ENCODE results near the gene KLK12. TPM values are rescaled to one million over a fixed set of nuclear protein-coding genes. Genes with fewer than 3 reads are reported as not detected.

Gene KLK12
- total RNA-seq, 4 donors from 2014 or later: 0.41 TPM; not detected in 3

- TF ChIP-seq POLR2AphosphoS5 (IDR thresholded peaks at IDR 0.05) (no peak), EP300 (IDR thresholded peaks at IDR 0.05; ENCODE audit: low read depth) (no peak), POLR2A (IDR thresholded peaks at IDR 0.05) (no peak), CTCF (IDR thresholded peaks at IDR 0.05) (no peak)
- H3K4me3 ChIP-seq: no peak overlapping the region
- H3K27ac ChIP-seq: no peak overlapping the region
- H3K4me1 ChIP-seq: no peaks in the 10 kb centered on the region
- in situ Hi-C loops (cut with MboI; ENCODE audit: low pct_ligation_motif_present in 1 of 4, low pct_unique_long_range_greater_than_20kb in 1 of 4, low sequenced_read_pairs in 3 of 4): no loop called here
- no peaks in the 10 kb centered on the region for H3K9me3 ChIP-seq
- WGBS, 2 donors (ENCODE audit: low coverage in 1 of 2): 40 to 71% methylated on average over 3 to 19 of the region's 19 CpGs
- no peaks in the 10 kb centered on the region for H3K36me3 ChIP-seq
- intact Hi-C loops (cut with DNase I; ENCODE audit: low total_unique reads): no loop called here
- H3K27me3 ChIP-seq: peaks cover 39% of the 10 kb centered on the region
- no peak for DNase-seq
Observed at GRCh38 chr19:51009061-51009891, 25.5 kb downstream of the KLK12 start.

- in situ Hi-C loops (cut with MboI; ENCODE audit: low pct_ligation_motif_present in 1 of 4, low pct_unique_long_range_greater_than_20kb in 1 of 4, low sequenced_read_pairs in 3 of 4) (no loop called here), intact Hi-C loops (cut with DNase I; ENCODE audit: low total_unique reads) (no loop called here)
- no peak overlapping the region for H3K27ac ChIP-seq
- no peak for DNase-seq
- WGBS, 2 donors (ENCODE audit: low coverage in 1 of 2): 63 to 84% methylated on average over 3 of the region's 3 CpGs
- no peak for TF ChIP-seq POLR2A (IDR thresholded peaks at IDR 0.05)
- peaks cover 42% of the 10 kb centered on the region for H3K27me3 ChIP-seq
- no peak overlapping the region for H3K4me3 ChIP-seq
- H3K9me3 ChIP-seq: no peaks in the 10 kb centered on the region
- H3K36me3 ChIP-seq: no peaks in the 10 kb centered on the region
- H3K4me1 ChIP-seq: no peaks in the 10 kb centered on the region
Observed at GRCh38 chr19:51007488-51007887, 27.3 kb downstream of the KLK12 start.

GRCh38 chr19:51006406-51006805, 28.4 kb downstream of the KLK12 start:
- no peak overlapping the region for H3K27ac ChIP-seq
- H3K36me3 ChIP-seq: no peaks in the 10 kb centered on the region
- H3K4me3 ChIP-seq: no peak overlapping the region
- in situ Hi-C loops (cut with MboI; ENCODE audit: low pct_ligation_motif_present in 1 of 4, low pct_unique_long_range_greater_than_20kb in 1 of 4, low sequenced_read_pairs in 3 of 4): no loop called here
- no peak for DNase-seq
- TF ChIP-seq CTCF (IDR thresholded peaks at IDR 0.05) (no peak), POLR2A (IDR thresholded peaks at IDR 0.05) (no peak), EP300 (IDR thresholded peaks at IDR 0.05; ENCODE audit: low read depth) (no peak), POLR2AphosphoS5 (IDR thresholded peaks at IDR 0.05) (no peak)
- H3K9me3 ChIP-seq: no peaks in the 10 kb centered on the region
- intact Hi-C loops (cut with DNase I; ENCODE audit: low total_unique reads): no loop called here
- peaks cover 47% of the 10 kb centered on the region for H3K27me3 ChIP-seq
- WGBS, 2 donors (ENCODE audit: low coverage in 1 of 2): 13 to 43% methylated on average over 3 to 8 of the region's 8 CpGs
- H3K4me1 ChIP-seq: no peaks in the 10 kb centered on the region

GRCh38 chr19:51005248-51005647, 29.6 kb downstream of the KLK12 start:
- 92% methylated on average over 1 of the region's 1 CpG; no CpG with 5 or more reads in 1 of the 2 donors for WGBS, 2 donors (ENCODE audit: low coverage in 1 of 2)
- no peak for TF ChIP-seq POLR2AphosphoS5 (IDR thresholded peaks at IDR 0.05)
- no peak for TF ChIP-seq POLR2A (IDR thresholded peaks at IDR 0.05)
- no peak for TF ChIP-seq EP300 (IDR thresholded peaks at IDR 0.05; ENCODE audit: low read depth)
- no peak for TF ChIP-seq CTCF (IDR thresholded peaks at IDR 0.05)
- H3K9me3 ChIP-seq: no peaks in the 10 kb centered on the region
- no peaks in the 10 kb centered on the region for H3K36me3 ChIP-seq
- intact Hi-C loops (cut with DNase I; ENCODE audit: low total_unique reads) (no loop called here), in situ Hi-C loops (cut with MboI; ENCODE audit: low pct_ligation_motif_present in 1 of 4, low pct_unique_long_range_greater_than_20kb in 1 of 4, low sequenced_read_pairs in 3 of 4) (no loop called here)
- peaks cover 57% of the 10 kb centered on the region for H3K27me3 ChIP-seq
- no peak for DNase-seq
- no peaks in the 10 kb centered on the region for H3K4me1 ChIP-seq
- H3K4me3 ChIP-seq: no peak overlapping the region
- H3K27ac ChIP-seq: no peak overlapping the region
